ENCODE measurements around the gene ELOVL6. TPM values are rescaled to one million over a fixed set of nuclear protein-coding genes. Genes with fewer than 3 reads are reported as not detected.

The ELOVL6 gene
- total RNA-seq, 1 donor from 2014 or later, result 15.6 TPM

- H3K27me3 Mint-ChIP-seq, result peaks cover 5% of the 10 kb centered on the region
- H3K36me3 Mint-ChIP-seq (ENCODE audit: low read depth), result no peaks in the 10 kb centered on the region
- peaks cover 19% of the 10 kb centered on the region for H3K4me1 Mint-ChIP-seq
- H3K9me3 Mint-ChIP-seq, result no peaks in the 10 kb centered on the region
- intact Hi-C loops (cut with micrococcal nuclease), result loop anchor here (2.0 to 10.0 kb wide), 2 partner anchors 207 to 281 kb away; no protein-coding TSS in a partner anchor
- DNase-seq, result no peak
- no peak overlapping the region for H3K27ac Mint-ChIP-seq
- H3K4me3 Mint-ChIP-seq, result no peak overlapping the region
Observed at GRCh38 chr4:110003401-110004187, 194.8 kb downstream of the ELOVL6 start.

GRCh38 chr4:110002326-110002725, 196.1 kb downstream of the ELOVL6 start:
- DNase-seq, result no peak
- intact Hi-C loops (cut with micrococcal nuclease), result loop anchor here (10.0 kb wide), 1 partner anchor 282 kb away; no protein-coding TSS in a partner anchor
- H3K36me3 Mint-ChIP-seq (ENCODE audit: low read depth), result no peaks in the 10 kb centered on the region
- H3K27ac Mint-ChIP-seq, result no peak overlapping the region
- H3K9me3 Mint-ChIP-seq, result no peaks in the 10 kb centered on the region
- peaks cover 19% of the 10 kb centered on the region for H3K4me1 Mint-ChIP-seq
- peaks cover 5% of the 10 kb centered on the region for H3K27me3 Mint-ChIP-seq
- no peak overlapping the region for H3K4me3 Mint-ChIP-seq

GRCh38 chr4:109999585-109999912, 198.9 kb downstream of the ELOVL6 start:
- intact Hi-C loops (cut with micrococcal nuclease), result loop anchor here (1.0 to 2.0 kb wide), 2 partner anchors 516 to 1283 kb away; no protein-coding TSS in a partner anchor
- Mint-ChIP-seq H3K27ac (no peak overlapping the region), H3K4me3 (no peak overlapping the region)

DNA sequence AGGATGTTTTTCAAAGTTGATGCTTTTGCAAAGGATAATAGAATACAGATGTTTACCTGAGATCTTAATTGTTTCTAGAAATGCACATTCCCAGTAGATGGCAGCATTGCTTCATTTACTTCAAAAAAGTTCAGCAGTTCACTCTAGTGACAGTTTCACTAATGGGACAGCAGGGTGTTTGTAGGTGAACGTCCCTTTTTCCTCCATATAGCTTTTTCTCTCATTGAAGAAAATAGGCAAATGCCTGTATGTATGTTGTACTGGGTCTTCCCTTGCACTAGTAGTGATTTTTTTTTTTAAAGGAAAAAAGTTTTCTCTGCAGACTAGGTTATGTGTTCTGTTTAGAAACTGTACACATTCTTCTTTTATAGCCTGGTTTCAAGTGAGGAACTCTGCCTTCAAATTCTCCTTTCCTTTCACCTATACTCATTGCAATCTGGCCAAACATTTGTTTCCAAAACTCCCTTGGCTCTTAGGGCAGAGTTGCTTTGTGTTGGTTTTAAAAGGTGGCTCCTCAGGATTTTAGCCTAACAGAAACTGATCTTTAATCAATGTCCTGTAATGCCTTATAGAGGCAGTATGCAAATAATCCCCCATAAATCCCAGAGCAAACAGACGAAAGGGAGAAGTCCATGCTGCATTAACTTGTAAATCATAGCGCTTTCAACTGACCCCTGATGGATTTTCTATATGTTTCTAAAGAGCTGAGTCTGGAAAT, 199.4 kb downstream of the ELOVL6 start:
- intact Hi-C loops (cut with micrococcal nuclease), result loop anchor here (1.0 to 2.0 kb wide), 2 partner anchors 516 to 1284 kb away; no protein-coding TSS in a partner anchor
- Mint-ChIP-seq H3K4me3 (no peak overlapping the region), H3K36me3 (ENCODE audit: low read depth) (no peaks in the 10 kb centered on the region), H3K27ac (no peak overlapping the region), H3K4me1 (peaks cover 22% of the 10 kb centered on the region), H3K9me3 (no peaks in the 10 kb centered on the region), H3K27me3 (peaks cover 5% of the 10 kb centered on the region)
- DNase-seq, result peak; percentile 86

More at GRCh38 chr4:109999585-109999912, 198.9 kb downstream of the ELOVL6 start:
- H3K36me3 Mint-ChIP-seq (ENCODE audit: low read depth), result no peaks in the 10 kb centered on the region
- no peaks in the 10 kb centered on the region for H3K9me3 Mint-ChIP-seq
- H3K27me3 Mint-ChIP-seq, result peaks cover 9% of the 10 kb centered on the region
- H3K4me1 Mint-ChIP-seq, result peaks cover 21% of the 10 kb centered on the region
- DNase-seq, result no peak

- Mint-ChIP-seq H3K4me3 (no peak overlapping the region), H3K9me3 (no peaks in the 10 kb centered on the region), H3K4me1 (peaks cover 12% of the 10 kb centered on the region), H3K36me3 (ENCODE audit: low read depth) (no peaks in the 10 kb centered on the region), H3K27ac (no peak overlapping the region), H3K27me3 (peaks cover 5% of the 10 kb centered on the region)
- intact Hi-C loops (cut with micrococcal nuclease), result no loop called here
- DNase-seq, result no peak
Observed at GRCh38 chr4:109996526-109996925, 201.9 kb downstream of the ELOVL6 start.
